Endothelial cell (in vitro differentiated cells): ENCODE data around the gene ASXL3. TPM values are rescaled to one million over a fixed set of nuclear protein-coding genes. Genes with fewer than 3 reads are reported as not detected.

Experiments
- DNase-seq: peaks from one replicate; pipeline ENCODE4 v3.0.0; 2021; ENCODE audit warnings: low spot score
- H3K27ac Mint-ChIP-seq: one replicate; pipeline ENCODE4 v1.8.0; 2021; ENCODE audit warnings: mixed read lengths, inconsistent platforms; ENCODE audit not compliant: unreplicated experiment
- H3K27me3 Mint-ChIP-seq: one replicate; pipeline ENCODE4 v1.8.0; 2021; ENCODE audit warnings: mild to moderate bottlenecking, moderate library complexity, mixed read lengths, inconsistent platforms; ENCODE audit not compliant: unreplicated experiment
- H3K36me3 Mint-ChIP-seq: one replicate; pipeline ENCODE4 v1.8.0; 2021; ENCODE audit warnings: mild to moderate bottlenecking, low read depth, mixed read lengths, inconsistent platforms; ENCODE audit not compliant: unreplicated experiment
- H3K4me1 Mint-ChIP-seq: one replicate; pipeline ENCODE4 v1.8.0; 2021; ENCODE audit warnings: mild to moderate bottlenecking, mixed read lengths, inconsistent platforms; ENCODE audit not compliant: unreplicated experiment
- H3K4me3 Mint-ChIP-seq: one replicate; pipeline ENCODE4 v1.8.0; 2021; ENCODE audit warnings: mild to moderate bottlenecking, mixed read lengths, inconsistent platforms; ENCODE audit not compliant: unreplicated experiment
- H3K9me3 Mint-ChIP-seq: one replicate; pipeline ENCODE4 v1.8.0; 2021; ENCODE audit warnings: mixed read lengths, inconsistent platforms; ENCODE audit not compliant: unreplicated experiment
- CTCF ChIP-seq: fragments of 200-600 bp; sonication (generic); IDR thresholded peaks from one replicate; pipeline ENCODE4 v1.5.0; 2021; ENCODE audit warnings: antibody characterized with exemption; ENCODE audit not compliant: unreplicated experiment
- total RNA-seq: library from RNA; stranded (reverse); fragmentation: NEBNext Ultra II Directional; extraction: Animal tissue kit (Norgen Biotek cat#: 25700); gene quantifications from one replicate; pipeline ENCODE4 v1.2.1, GENCODE V29; 2021; ENCODE audit not compliant: unreplicated experiment

ASXL3 gene
- total RNA-seq, 1 donor from 2014 or later: 7.2 TPM

- no peaks in the 10 kb centered on the region for H3K9me3 Mint-ChIP-seq
- H3K36me3 Mint-ChIP-seq: no peaks in the 10 kb centered on the region
- no peaks in the 10 kb centered on the region for H3K4me1 Mint-ChIP-seq
- no peak for TF ChIP-seq CTCF
- no peak overlapping the region for H3K27ac Mint-ChIP-seq
- DNase-seq: no peak
- no peak overlapping the region for H3K4me3 Mint-ChIP-seq
- H3K27me3 Mint-ChIP-seq: no peaks in the 10 kb centered on the region
These were observed 116.6 kb downstream of the ASXL3 start for GRCh38 chr18:33694593-33694992.

GRCh38 chr18:33696332-33697162, 118.5 kb downstream of the ASXL3 start:
- DNase-seq: no peak
- H3K27me3 Mint-ChIP-seq: no peaks in the 10 kb centered on the region
- H3K4me1 Mint-ChIP-seq: no peaks in the 10 kb centered on the region
- H3K36me3 Mint-ChIP-seq: no peaks in the 10 kb centered on the region
- H3K27ac Mint-ChIP-seq: no peak overlapping the region
- H3K9me3 Mint-ChIP-seq: no peaks in the 10 kb centered on the region
- H3K4me3 Mint-ChIP-seq: no peak overlapping the region
- no peak for TF ChIP-seq CTCF

GRCh38 chr18:33697498-33697897, 119.5 kb downstream of the ASXL3 start:
- no peak for DNase-seq
- Mint-ChIP-seq H3K36me3 (no peaks in the 10 kb centered on the region), H3K4me3 (no peak overlapping the region), H3K4me1 (no peaks in the 10 kb centered on the region), H3K27ac (no peak overlapping the region), H3K9me3 (no peaks in the 10 kb centered on the region), H3K27me3 (no peaks in the 10 kb centered on the region)
- TF ChIP-seq CTCF: no peak

- TF ChIP-seq CTCF: no peak
- H3K4me3 Mint-ChIP-seq: no peak overlapping the region
- H3K27me3 Mint-ChIP-seq: no peaks in the 10 kb centered on the region
- H3K27ac Mint-ChIP-seq: no peak overlapping the region
- no peaks in the 10 kb centered on the region for H3K36me3 Mint-ChIP-seq
- no peak for DNase-seq
- H3K4me1 Mint-ChIP-seq: no peaks in the 10 kb centered on the region
- H3K9me3 Mint-ChIP-seq: no peaks in the 10 kb centered on the region
These were observed 121.4 kb downstream of the ASXL3 start for GRCh38 chr18:33699372-33699771.

- Mint-ChIP-seq H3K4me3 (no peak overlapping the region), H3K36me3 (no peaks in the 10 kb centered on the region), H3K27ac (no peak overlapping the region), H3K9me3 (no peaks in the 10 kb centered on the region), H3K27me3 (no peaks in the 10 kb centered on the region), H3K4me1 (no peaks in the 10 kb centered on the region)
- TF ChIP-seq CTCF: no peak
- DNase-seq: no peak
These were observed 122.5 kb downstream of the ASXL3 start for GRCh38 chr18:33700513-33700976.
